ENCODE results near the gene ENGASE.
A peak's percentile ranks its signal among the peaks of the same experiment; 100 is the strongest.
"Not testable (repeated sequence)": the region's sequence is repeated elsewhere in the genome, so short reads cannot be mapped to it uniquely, and the experiment has no call there.

Gene ENGASE, protein sequence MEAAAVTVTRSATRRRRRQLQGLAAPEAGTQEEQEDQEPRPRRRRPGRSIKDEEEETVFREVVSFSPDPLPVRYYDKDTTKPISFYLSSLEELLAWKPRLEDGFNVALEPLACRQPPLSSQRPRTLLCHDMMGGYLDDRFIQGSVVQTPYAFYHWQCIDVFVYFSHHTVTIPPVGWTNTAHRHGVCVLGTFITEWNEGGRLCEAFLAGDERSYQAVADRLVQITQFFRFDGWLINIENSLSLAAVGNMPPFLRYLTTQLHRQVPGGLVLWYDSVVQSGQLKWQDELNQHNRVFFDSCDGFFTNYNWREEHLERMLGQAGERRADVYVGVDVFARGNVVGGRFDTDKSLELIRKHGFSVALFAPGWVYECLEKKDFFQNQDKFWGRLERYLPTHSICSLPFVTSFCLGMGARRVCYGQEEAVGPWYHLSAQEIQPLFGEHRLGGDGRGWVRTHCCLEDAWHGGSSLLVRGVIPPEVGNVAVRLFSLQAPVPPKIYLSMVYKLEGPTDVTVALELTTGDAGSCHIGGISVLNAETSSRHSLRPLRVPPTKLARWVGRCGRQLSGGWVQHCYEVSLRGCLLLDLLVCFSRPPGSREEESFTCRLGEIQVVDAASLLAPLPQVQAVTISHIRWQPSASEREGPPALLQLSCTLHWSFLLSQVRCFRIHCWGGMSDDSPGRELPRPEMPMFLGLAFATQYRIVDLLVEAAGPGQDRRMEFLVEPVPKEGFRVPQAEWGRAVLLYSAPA

DNA sequence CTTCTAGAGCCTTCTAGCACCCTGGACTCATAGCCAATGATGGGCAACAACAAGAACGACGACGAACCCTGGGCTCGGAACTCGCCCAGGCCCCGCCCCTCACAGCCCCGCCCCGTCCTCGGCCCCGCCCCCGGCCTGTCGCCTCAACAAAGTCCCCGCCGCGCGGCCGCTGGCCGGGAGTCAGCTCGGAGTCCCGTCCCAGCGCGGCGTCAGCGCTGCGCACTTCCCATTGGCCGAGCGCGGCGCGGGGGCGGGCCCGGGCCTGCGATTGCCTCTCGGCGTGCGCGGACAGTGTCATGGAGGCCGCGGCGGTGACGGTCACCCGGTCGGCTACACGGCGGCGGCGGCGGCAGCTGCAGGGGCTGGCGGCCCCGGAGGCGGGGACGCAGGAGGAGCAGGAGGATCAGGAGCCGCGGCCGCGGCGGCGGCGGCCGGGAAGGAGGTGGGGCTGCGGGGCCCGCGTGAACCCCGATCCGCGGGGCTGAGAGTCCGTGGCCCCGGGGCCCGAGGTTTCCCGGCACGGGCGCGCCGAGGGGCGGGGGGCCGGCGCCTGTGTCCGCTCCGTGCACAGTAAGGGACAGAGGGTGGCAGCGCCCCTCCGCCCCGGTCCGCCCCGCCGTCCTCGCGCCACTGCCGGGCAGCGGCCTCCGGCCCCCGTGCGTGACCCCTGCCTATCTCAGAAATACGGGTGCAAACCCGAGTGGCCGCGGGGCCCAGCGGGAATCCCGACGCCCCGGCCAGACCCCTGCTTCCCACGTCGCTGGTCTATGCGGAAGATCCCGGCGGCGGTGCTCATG lies at the start of gene ENGASE:
Gene ENGASE, plus strand, starts transcription at position 176 of the 797 bp plus-strand sequence. Its CDS starts 121 bp downstream, at position 297.
- peak within 1 kb of the TSS; percentile 72 for H3K4me3 ChIP-seq (ENCODE audit: low read length)
- H3K36me3 ChIP-seq (ENCODE audit: insufficient read depth, low read length) = peaks cover 11% of the 10 kb centered on the region
- peak within 1 kb of the TSS; percentile 88 for H2AFZ ChIP-seq (ENCODE audit: low read depth, low read length)
- peaks cover 23% of the 10 kb centered on the region for H3K27me3 ChIP-seq (ENCODE audit: insufficient read depth, low read length)
- H3K4me1 ChIP-seq (ENCODE audit: insufficient read depth, low read length) = peaks cover 8% of the 10 kb centered on the region
- H3K9me3 ChIP-seq (ENCODE audit: low read length) = no peaks in the 10 kb centered on the region

DNA sequence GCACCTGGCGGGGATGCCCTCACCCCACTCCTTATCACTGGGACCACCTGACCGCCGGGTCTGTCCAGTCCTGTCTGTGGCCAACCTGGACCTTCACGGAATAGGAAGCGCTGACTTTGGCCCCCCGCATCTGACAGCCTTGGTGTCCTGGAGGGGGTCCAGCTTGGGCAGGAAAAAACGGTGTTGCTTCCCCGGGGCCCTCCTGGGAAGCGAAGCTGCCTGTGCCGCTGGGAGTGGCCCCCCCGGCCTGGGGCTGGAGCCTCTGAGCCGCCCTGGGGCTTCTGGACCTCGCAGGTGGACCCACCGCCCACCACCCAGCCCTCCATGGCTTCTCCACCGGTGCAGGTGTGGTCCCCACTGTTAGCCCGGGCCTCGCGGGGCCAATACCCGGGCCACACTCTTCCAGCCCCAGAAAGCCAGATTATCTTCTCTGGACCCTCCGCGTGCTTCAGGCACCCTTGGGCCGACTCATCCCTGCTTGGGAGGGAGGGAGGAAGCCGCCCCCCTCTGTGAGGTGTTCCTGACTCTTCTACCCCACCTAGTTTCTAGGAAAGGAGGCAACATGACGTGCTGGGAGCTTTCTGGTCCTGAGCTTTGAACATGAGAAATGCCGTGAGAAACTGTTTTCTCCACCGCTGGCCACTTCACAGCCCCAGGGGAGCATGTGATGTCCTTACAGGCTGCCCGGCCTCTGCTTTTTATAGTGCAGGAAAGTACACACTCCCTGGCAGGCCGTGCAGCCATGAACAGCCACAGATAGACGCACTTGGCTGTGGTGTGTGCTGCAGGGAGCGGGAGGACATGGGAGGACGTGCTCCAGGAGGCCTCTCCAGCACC lies 49.5 kb upstream of the ENGASE start:
- Histone ChIP-seq H3K9me3 (ENCODE audit: low read length) (peaks cover 2% of the 10 kb centered on the region), H3K27me3 (ENCODE audit: insufficient read depth, low read length) (peaks cover 90% of the 10 kb centered on the region), H3K4me3 (ENCODE audit: low read length) (peak overlapping the region; percentile 47)

DNA sequence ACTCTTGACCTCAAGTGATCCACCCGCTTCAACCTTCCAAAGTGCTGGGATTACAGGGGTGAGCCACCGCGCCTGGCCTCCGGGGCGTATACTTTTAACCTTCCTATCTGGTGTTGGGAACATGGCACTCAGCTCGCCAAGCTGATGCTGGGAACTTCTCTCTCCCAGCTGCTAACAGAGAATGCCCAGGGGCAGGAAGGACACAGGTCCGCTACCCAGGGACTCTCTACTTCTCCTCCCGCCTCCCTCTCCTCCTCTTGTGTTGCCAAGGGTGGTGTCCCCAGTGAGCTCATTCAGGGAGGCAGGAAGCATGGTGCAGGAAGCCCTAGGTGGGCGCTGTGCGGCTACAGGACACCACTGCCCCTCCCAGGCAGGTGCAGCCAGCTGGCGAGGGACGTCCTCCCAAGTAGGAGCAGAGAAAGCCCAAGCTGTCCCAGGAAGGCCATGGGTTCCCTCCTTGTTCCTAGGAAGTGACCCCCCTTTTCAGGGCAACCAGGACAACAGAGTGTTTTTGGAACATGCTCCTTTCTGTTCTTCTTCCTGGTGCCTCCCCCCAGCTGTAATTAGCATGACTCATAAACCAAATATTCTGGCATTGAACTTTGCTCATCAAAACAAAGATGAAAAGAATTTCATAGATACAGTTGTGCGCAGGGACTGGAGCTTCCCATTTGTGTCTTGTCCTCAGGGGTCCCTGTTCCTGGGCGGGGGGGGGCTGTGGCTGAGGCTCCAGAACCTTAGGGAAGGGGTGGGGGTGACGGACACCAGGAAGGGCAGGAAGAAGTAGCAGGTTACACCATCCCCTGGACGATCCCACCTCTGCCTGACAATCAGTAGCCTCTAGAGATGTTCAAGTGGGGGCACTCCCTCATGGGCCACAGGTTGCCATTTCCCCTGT lies 48.0 kb upstream of the ENGASE start:
- peaks cover 9% of the 10 kb centered on the region for H3K4me1 ChIP-seq (ENCODE audit: insufficient read depth, low read length)
- H3K4me3 ChIP-seq (ENCODE audit: low read length) = no peak overlapping the region
- H2AFZ ChIP-seq (ENCODE audit: low read depth, low read length) = no peak overlapping the region
- H3K36me3 ChIP-seq (ENCODE audit: insufficient read depth, low read length) = no peaks in the 10 kb centered on the region
- peaks cover 2% of the 10 kb centered on the region for H3K9me3 ChIP-seq (ENCODE audit: low read length)
- H3K27me3 ChIP-seq (ENCODE audit: insufficient read depth, low read length) = peaks cover 76% of the 10 kb centered on the region

More for the DNA sequence above, 49.5 kb upstream of the ENGASE start:
- H3K36me3 ChIP-seq (ENCODE audit: insufficient read depth, low read length) = no peaks in the 10 kb centered on the region
- H2AFZ ChIP-seq (ENCODE audit: low read depth, low read length) = no peak overlapping the region
- peaks cover 9% of the 10 kb centered on the region for H3K4me1 ChIP-seq (ENCODE audit: insufficient read depth, low read length)

DNA sequence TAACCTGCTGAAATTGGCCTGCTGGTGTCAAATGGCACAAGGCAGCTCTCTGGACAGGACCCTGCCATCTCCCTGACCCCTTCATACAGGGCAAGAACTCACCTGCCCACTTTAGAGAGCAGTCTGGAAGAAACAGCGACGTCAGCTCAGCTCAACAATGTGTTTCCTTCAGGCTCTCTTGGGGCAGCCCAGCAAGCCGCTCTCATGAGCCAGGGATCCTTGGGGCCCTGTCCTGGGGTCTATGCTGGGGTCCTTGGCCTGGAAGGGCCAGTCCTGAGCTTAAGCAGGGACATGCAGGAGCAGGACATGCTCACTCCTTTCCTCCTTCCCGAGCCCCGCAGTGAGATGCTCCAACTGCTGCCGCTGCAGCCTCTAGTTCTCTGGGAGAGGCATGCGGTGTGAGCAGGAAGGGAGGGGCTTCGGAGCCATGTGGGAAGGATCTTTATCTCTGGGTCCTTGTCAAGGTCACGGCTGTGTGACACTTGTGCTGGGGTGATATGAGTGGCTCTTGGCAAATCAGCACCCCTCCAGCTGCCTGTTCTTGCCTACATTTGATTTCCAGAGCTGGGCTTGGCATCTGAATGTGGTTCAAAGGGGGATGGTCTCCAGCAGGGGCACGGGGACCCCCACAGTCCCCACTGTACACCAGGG lies 47.2 kb upstream of the ENGASE start:
- H3K9me3 ChIP-seq (ENCODE audit: low read length) = peaks cover 2% of the 10 kb centered on the region
- peaks cover 9% of the 10 kb centered on the region for H3K4me1 ChIP-seq (ENCODE audit: insufficient read depth, low read length)
- no peak overlapping the region for H2AFZ ChIP-seq (ENCODE audit: low read depth, low read length)
- no peak overlapping the region for H3K4me3 ChIP-seq (ENCODE audit: low read length)
- peaks cover 76% of the 10 kb centered on the region for H3K27me3 ChIP-seq (ENCODE audit: insufficient read depth, low read length)
- H3K36me3 ChIP-seq (ENCODE audit: insufficient read depth, low read length) = no peaks in the 10 kb centered on the region

DNA sequence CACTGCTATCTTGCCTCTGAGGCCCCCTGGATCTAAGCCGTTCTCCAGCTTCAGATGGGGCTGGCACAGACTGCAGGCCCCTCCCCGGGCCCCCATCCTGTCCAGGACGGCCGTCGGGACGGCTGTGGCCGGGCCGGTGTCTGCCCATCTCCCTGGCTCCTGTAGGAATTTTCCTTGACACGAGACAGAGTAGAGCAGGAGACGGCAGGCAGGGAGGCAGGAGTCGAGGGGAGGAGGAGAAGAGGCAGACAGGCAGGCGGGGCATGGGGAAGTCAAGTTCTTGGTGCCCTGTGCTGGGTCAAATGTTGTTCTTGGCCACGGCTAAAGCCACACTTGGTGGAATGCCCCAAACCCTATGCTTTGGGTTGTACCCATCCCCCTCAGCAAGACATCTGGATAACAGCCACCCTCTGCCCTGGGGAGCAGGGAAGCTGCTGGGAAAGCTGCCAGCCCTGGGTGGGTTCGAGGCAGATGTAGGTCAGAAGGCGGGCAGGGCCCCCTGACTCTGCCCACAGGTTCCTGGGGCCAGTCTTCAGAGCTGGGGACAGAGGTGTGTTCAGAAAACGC lies 46.6 kb upstream of the ENGASE start:
- Histone ChIP-seq H3K36me3 (ENCODE audit: insufficient read depth, low read length) (no peaks in the 10 kb centered on the region), H3K4me3 (ENCODE audit: low read length) (no peak overlapping the region), H3K9me3 (ENCODE audit: low read length) (peaks cover 2% of the 10 kb centered on the region), H3K27me3 (ENCODE audit: insufficient read depth, low read length) (peaks cover 72% of the 10 kb centered on the region), H2AFZ (ENCODE audit: low read depth, low read length) (no peak overlapping the region), H3K4me1 (ENCODE audit: insufficient read depth, low read length) (peaks cover 9% of the 10 kb centered on the region)

DNA sequence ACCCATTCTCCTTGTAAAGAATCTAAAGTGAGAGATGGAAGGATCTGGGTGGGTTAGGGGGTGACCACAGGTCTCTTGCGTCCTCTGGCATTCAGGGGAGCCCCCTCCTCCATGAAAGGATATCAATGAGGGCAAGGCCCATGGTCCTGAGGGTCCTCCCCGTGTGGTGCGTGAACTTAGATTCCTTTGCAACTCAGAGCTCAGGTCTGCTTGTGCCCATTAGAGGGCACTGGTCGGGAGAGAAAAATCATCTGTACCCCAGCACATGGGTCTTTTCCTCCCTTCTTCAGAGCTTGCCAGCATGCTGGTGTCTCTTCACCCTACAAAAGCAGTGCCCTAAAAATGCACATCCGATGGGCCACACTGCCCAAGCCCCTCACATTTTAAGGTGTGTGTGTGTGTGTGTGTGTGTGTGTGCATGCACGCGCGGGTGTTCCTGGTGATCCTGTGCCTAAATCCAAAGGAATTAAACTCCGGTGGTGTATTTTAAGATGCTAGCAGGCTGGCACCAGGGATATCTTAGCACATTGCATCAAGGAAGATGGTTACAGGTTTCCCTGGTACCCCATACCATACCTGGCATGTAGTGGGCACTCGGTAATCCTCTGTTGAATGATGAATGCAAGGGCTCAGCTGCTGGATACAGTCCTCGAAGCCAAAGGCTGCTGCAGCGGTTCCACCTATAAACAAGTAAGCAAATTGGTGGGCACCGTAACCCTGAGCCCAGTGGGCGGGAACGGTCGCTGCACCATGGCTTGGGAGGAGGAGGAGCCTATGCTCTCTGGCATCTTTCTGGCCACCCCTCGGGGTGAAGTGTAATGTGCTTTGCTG lies 45.9 kb upstream of the ENGASE start:
- peaks cover 9% of the 10 kb centered on the region for H3K4me1 ChIP-seq (ENCODE audit: insufficient read depth, low read length)
- H3K27me3 ChIP-seq (ENCODE audit: insufficient read depth, low read length) = peaks cover 65% of the 10 kb centered on the region
- H2AFZ ChIP-seq (ENCODE audit: low read depth, low read length) = no peak overlapping the region
- no peaks in the 10 kb centered on the region for H3K36me3 ChIP-seq (ENCODE audit: insufficient read depth, low read length)
- H3K9me3 ChIP-seq (ENCODE audit: low read length) = peaks cover 2% of the 10 kb centered on the region
- no peak overlapping the region for H3K4me3 ChIP-seq (ENCODE audit: low read length)

DNA sequence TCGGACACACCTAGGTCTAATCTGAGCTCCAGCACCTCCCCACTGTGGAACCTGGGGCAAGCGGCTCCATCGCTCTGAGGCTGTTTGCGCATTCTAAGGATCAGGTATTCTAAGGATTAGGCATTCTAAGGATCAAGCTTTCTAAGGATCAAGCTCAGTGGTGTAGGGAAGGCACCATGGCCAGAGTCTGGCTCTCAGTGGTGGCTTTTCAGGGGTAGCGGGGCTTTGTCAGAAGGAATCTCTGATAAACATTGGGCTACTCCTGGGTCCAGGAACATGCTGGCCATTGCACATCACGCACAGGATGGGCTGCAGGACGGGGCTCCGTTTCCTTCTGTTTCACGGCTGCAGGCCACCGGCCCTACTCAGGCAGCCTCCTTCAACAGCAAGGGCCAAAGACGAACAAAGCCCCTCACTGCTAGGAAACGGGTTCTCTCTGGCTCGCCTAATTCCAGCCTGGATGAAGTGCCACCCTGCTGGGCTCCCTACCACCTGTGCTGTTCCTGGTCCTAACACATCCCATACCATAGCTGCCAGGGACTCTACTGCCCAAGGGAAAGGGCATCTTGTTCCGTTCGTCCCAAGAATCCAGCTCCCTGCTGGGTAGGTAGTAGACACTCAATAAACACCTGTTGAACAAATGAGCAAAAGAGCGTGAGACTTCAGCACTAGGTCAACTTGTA lies 45.2 kb upstream of the ENGASE start:
- Histone ChIP-seq H3K4me1 (ENCODE audit: insufficient read depth, low read length) (peaks cover 4% of the 10 kb centered on the region), H3K9me3 (ENCODE audit: low read length) (peaks cover 2% of the 10 kb centered on the region), H3K27me3 (ENCODE audit: insufficient read depth, low read length) (peaks cover 64% of the 10 kb centered on the region), H3K36me3 (ENCODE audit: insufficient read depth, low read length) (no peaks in the 10 kb centered on the region), H3K4me3 (ENCODE audit: low read length) (no peak overlapping the region), H2AFZ (ENCODE audit: low read depth, low read length) (no peak overlapping the region)

DNA sequence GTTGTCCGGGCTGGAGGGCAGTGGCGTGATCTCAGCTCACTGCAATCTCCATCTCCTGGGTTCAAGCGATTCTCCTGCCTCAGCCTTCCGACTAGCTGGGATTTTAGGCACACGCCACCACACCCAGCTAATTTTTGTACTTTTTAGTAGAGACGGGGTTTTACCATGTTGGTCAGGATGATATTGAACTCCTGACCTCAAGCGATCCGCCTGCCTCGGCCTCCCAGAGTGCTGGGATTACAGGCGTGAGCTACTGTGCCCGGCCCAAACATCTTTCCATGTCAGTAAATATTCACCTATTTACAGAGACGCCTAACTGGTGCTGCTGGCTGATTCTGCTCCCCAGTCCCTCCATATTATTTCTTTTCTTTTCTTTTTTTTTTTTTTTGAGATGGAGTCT lies 44.0 kb upstream of the ENGASE start:
- peaks cover 61% of the 10 kb centered on the region for H3K27me3 ChIP-seq (ENCODE audit: insufficient read depth, low read length)
- not testable (repeated sequence) for H3K4me1 ChIP-seq (ENCODE audit: insufficient read depth, low read length)

DNA sequence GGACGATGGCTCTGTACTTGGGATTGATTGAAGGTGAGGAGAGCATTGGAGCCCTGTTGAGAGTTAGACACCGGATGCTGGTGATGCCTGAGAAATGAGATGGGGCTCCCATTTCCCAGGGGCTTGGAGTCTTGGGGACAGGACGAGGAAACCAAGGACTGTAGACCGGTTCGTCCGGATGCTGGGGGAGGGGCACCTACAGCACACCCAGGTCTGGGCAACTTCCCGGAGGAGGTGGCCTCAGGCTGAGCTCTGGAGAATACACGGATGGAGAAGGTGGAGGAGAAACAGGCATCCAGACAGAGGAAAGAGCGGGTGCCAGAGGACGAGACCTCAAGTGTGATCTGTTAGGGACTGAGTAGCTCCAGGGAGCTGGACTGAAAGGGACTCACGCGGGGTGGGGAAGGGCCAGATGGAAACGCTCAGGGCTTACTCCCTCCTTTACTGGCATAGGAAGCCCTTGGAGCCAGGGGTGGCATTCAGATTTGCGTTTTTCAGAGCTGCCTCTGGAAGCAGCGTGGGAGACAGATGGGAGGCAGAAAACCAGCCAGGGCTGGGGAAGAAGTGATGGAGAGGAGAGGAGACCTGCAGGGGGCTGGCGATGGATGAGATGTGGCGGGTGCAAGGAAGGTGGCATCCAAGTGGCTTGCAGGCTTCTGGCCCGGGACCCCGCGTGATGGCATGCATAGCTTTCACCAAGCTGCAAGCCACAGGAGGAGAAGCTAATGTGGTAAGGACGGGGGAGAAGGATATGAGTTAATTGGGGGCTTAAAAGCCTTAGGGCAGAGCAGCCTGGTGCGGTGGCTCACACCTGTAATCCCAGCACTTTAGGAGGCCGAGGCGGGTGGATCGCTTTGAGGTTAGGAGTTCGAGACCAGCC lies 42.4 kb upstream of the ENGASE start:
- no peak overlapping the region for H2AFZ ChIP-seq (ENCODE audit: low read depth, low read length)
- H3K27me3 ChIP-seq (ENCODE audit: insufficient read depth, low read length) = peaks cover 53% of the 10 kb centered on the region
- no peaks in the 10 kb centered on the region for H3K4me1 ChIP-seq (ENCODE audit: insufficient read depth, low read length)
- no peak overlapping the region for H3K4me3 ChIP-seq (ENCODE audit: low read length)
- H3K36me3 ChIP-seq (ENCODE audit: insufficient read depth, low read length) = no peaks in the 10 kb centered on the region
- H3K9me3 ChIP-seq (ENCODE audit: low read length) = no peaks in the 10 kb centered on the region

More for the DNA sequence above, 44.0 kb upstream of the ENGASE start:
- H3K9me3 ChIP-seq (ENCODE audit: low read length); H3K36me3 ChIP-seq (ENCODE audit: insufficient read depth, low read length); H3K4me3 ChIP-seq (ENCODE audit: low read length); H2AFZ ChIP-seq (ENCODE audit: low read depth, low read length): not testable (repeated sequence)

Measured in neuron (in vitro differentiated cells).